GM12878 (cell line): Measurements from ENCODE around the gene RRM2. TPM values are rescaled to one million over a fixed set of nuclear protein-coding genes. Genes with fewer than 3 reads are reported as not detected.
A peak's percentile ranks its signal among the peaks of the same experiment; 100 is the strongest.

ENCODE experiments used
- ATAC-seq: fragments of 200-7000 bp; cut with Tn5 transposase; 3 replicates; pipeline ENCODE4 v1.9.1; 2020; ENCODE audit warnings: mild to moderate bottlenecking, moderate library complexity
- BruUV-seq: library from RNA; stranded (reverse); fragments of 400-500 nt; replicated peaks from 2 replicates; lab custom pipeline; 2021; lab: Mats Ljungman, UMichigan
- CTCF ChIA-PET: fragments of 300-600 bp; sonication (Branson Sonifier 250); formaldehyde crosslinking; extraction: SDS; loops from one replicate; lab custom pipeline; 2021; ENCODE audit warnings: inconsistent platforms; lab: Yijun Ruan, JAX
- POLR2A ChIA-PET: fragments of 350-600 bp; formaldehyde crosslinking; extraction: SDS; loops from one replicate; lab custom pipeline; 2021; ENCODE audit warnings: inconsistent platforms; lab: Charles Lee
- RAD21 ChIA-PET: fragments of 300-600 bp; sonication (Branson Sonifier 250); formaldehyde crosslinking; loops from one replicate; lab custom pipeline; 2023; ENCODE audit warnings: antibody characterized with exemption; ENCODE audit not compliant: unreplicated experiment; lab: Charles Lee
- SMC1A ChIA-PET: fragments of 300-600 bp; sonication (Branson Sonifier 250); formaldehyde crosslinking; loops from one replicate; lab custom pipeline; 2023; ENCODE audit not compliant: unreplicated experiment, uncharacterized antibody; lab: Charles Lee
- DNase-seq: peaks from one replicate; pipeline ENCODE4 v3.0.0-alpha.2; 2011; ENCODE audit warnings: low read depth, low spot score
- FAIRE-seq: peaks from 3 replicates; lab custom pipeline; 2011; peaks lifted over from hg19 to GRCh38; lab: Jason Lieb, UNC
- H2AFZ ChIP-seq: 2 replicates; pipeline ENCODE4 v1.6.0; 2011; ENCODE audit warnings: low read depth, low read length, control low read depth; ENCODE audit not compliant: control insufficient read depth
- H3K27ac ChIP-seq: 2 replicates; pipeline ENCODE4 v1.5.1; 2011; ENCODE audit warnings: control low read depth; ENCODE audit not compliant: control insufficient read depth, insufficient read depth
- H3K27me3 ChIP-seq, 2 experiments: replicated peaks in 1 of 2; 2 replicates each; pipeline versions ENCODE4 v1.6.0 to v1.6.1; 2011; ENCODE audit warnings: low read length in 1 of 2; ENCODE audit not compliant: control insufficient read depth in 2 of 2, insufficient read depth in 2 of 2
- H3K36me3 ChIP-seq, 2 experiments: 2 replicates each; pipeline ENCODE4 v1.5.1; 2011; ENCODE audit warnings: low read length in 1 of 2; ENCODE audit not compliant: control insufficient read depth in 2 of 2, insufficient read depth in 2 of 2
- H3K4me1 ChIP-seq: 2 replicates; pipeline ENCODE4 v1.6.1; 2011; ENCODE audit warnings: mild to moderate bottlenecking, low read length, moderate library complexity, mixed read lengths; ENCODE audit not compliant: control insufficient read depth, insufficient read depth
- H3K4me2 ChIP-seq: 2 replicates; pipeline ENCODE4 v1.6.0; 2011; ENCODE audit warnings: control low read depth; ENCODE audit not compliant: control insufficient read depth, insufficient read depth
- H3K4me3 ChIP-seq: fragments of 200-600 bp; sonication (generic); 2 replicates; pipeline ENCODE4 v1.5.1; 2016
- H3K79me2 ChIP-seq: 2 replicates; pipeline ENCODE4 v1.6.0; 2011; ENCODE audit warnings: low read length; ENCODE audit not compliant: control insufficient read depth, insufficient read depth
- H3K9ac ChIP-seq: 2 replicates; pipeline ENCODE4 v1.8.0; 2011; ENCODE audit warnings: low read length, control low read depth, mixed read lengths; ENCODE audit not compliant: control insufficient read depth, insufficient read depth
- H3K9me3 ChIP-seq: replicated peaks from 3 replicates; pipeline ENCODE4 v1.5.1; 2011; ENCODE audit warnings: mild to moderate bottlenecking, low read length; ENCODE audit not compliant: control insufficient read depth, insufficient read depth
- H4K20me1 ChIP-seq: 2 replicates; pipeline ENCODE4 v1.6.0; 2011; ENCODE audit not compliant: control insufficient read depth, insufficient read depth
- CTCF ChIP-seq, 3 experiments: IDR thresholded peaks in 2 of 3; conservative IDR thresholded peaks in 1 of 3; 2 replicates each; pipeline ENCODE4 v1.5.1; 2011; ENCODE audit warnings: low read depth in 3 of 3, low read length in 3 of 3, mild to moderate bottlenecking in 3 of 3, control low read depth in 2 of 3, moderate library complexity in 2 of 3, inconsistent platforms in 1 of 3, mixed read lengths in 1 of 3; ENCODE audit not compliant: control insufficient read depth in 2 of 3, insufficient read depth in 1 of 3; ENCODE audit errors: extremely low read depth in 1 of 3
- HDGF ChIP-seq: fragments of 450-650 bp; IDR thresholded peaks from 2 replicates; pipeline ENCODE4 v1.6.1; 2016; ENCODE audit warnings: antibody characterized with exemption
- PAX5 ChIP-seq: IDR thresholded peaks from 2 replicates; pipeline ENCODE4 v1.6.1; 2011; ENCODE audit warnings: low read depth, low read length, borderline replicate concordance
- RAD21 ChIP-seq: IDR thresholded peaks from 2 replicates; pipeline ENCODE4 v1.6.1; 2011; ENCODE audit warnings: mild to moderate bottlenecking, low read depth, low read length, moderate library complexity; ENCODE audit not compliant: insufficient read depth
- SKIL ChIP-seq: fragments of 450-650 bp; IDR thresholded peaks from 2 replicates; pipeline ENCODE4 v1.6.1; 2017; ENCODE audit warnings: mild to moderate bottlenecking, low read depth, inconsistent platforms; ENCODE audit not compliant: poor library complexity, severe bottlenecking
- SMC3 ChIP-seq: IDR thresholded peaks from 2 replicates; pipeline ENCODE4 v1.6.1; 2011; ENCODE audit warnings: low read length, improper control_type of control experiment, borderline replicate concordance
- WGBS: methylation state at CpG from one replicate; pipeline ENCODE4 v1.1.6; 2016; ENCODE audit warnings: low lambda C conversion rate; ENCODE audit not compliant: insufficient replicate concordance, insufficient coverage; ENCODE audit errors: missing lambda C conversion rate; 5-methylcytosine and 5-hydroxymethylcytosine counted together
- in situ Hi-C: fragments of 300-500 bp; cut with MboI; formaldehyde crosslinking; loops from 9 replicates; pipeline ENCODE4 v1.14.3; 2018; ENCODE audit warnings: mixed read lengths
- intact Hi-C: fragments of 100-400 bp; cut with micrococcal nuclease; formaldehyde crosslinking; loops from one replicate; pipeline ENCODE4 v1.14.2; 2022; ENCODE audit not compliant: unreplicated experiment
- polyA plus RNA-seq, 11 experiments: library from polyadenylated mRNA; depleted of rRNA in 4 of 11; unstranded in 6 of 11; stranded (reverse) in 5 of 11; fragments of >200 nt; fragmentation: Nextera tagmentation in 4 of 11; fragmentation: Illumina TruSeq in 1 of 11; extraction: Ambion mirVana in 4 of 11; extraction: Trizol in 1 of 11; gene quantifications; 1 replicate in 1 of 11; 2 replicates in 10 of 11; pipeline versions ENCODE4 v1.2.1 to v1.2.3, GENCODE V29; 2011 to 2016; ENCODE audit warnings: inconsistent platforms in 2 of 11, missing spikeins in 2 of 11, low read depth in 1 of 11
- total RNA-seq, 4 experiments: library from RNA; depleted of rRNA in 3 of 4; stranded (reverse); fragments of >200 nt in 3 of 4; fragmentation: Illumina TruSeq in 1 of 4; extraction: Trizol in 1 of 4; gene quantifications; 2 replicates each; pipeline versions ENCODE4 v1.2.1 to v1.2.3, GENCODE V29; 2013 to 2021
- TF ChIP-seq, protein P1 (sequence below): IDR thresholded peaks from 2 replicates; pipeline ENCODE4 v1.6.1; 2011; ENCODE audit warnings: borderline replicate concordance, low read depth, mild to moderate bottlenecking, moderate library complexity, mixed read lengths, low read length; ENCODE audit not compliant: insufficient read depth; ENCODE audit errors: extremely low read length

The RRM2 gene
- total and polyA plus RNA-seq, 10 of the 15 experiments (the other 5 are each of a cell fraction or from before 2014, with no cell fraction given): 54.4 to 771 (median 159) TPM

- Histone ChIP-seq H2AFZ (no peak overlapping the region), H3K4me2 (no peak overlapping the region), H3K79me2 (no peaks in the 10 kb centered on the region), H3K36me3 (peaks cover 0 to 30% of the 10 kb centered on the region in 2 experiments; a peak in 3 of 4 replicates), H3K27me3 (no peaks in the 10 kb centered on the region), H3K4me1 (no peaks in the 10 kb centered on the region), H3K4me3 (no peak overlapping the region), H3K27ac (no peak overlapping the region), H4K20me1 (no peaks in the 10 kb centered on the region), H3K9ac (no peak overlapping the region), H3K9me3 (no peaks in the 10 kb centered on the region)
- DNase-seq (no peak), FAIRE-seq (no peak), ATAC-seq (peak; percentile 88)
- CTCF ChIA-PET: interaction anchor here (0.5 to 6.8 kb wide), 12 partner anchors 9 to 543 kb away, joined by 3 to 63 read pairs (median 4); no protein-coding TSS in a partner anchor
- in situ Hi-C loops (no loop called here), intact Hi-C loops (loop anchor here (1.0 kb wide), 2 partner anchors 267 to 293 kb away; no protein-coding TSS in a partner anchor)
- 83% methylated on average over 30 of the region's 32 CpGs for WGBS
- RAD21 ChIA-PET: interaction anchor here (0.9 to 4.2 kb wide), 5 partner anchors 18 to 293 kb away, joined by 3 to 26 read pairs (median 12); no protein-coding TSS in a partner anchor
- peak; percentile 38 to 61 (median 49); a peak in 5 of 6 replicates for TF ChIP-seq CTCF (IDR thresholded peaks at IDR 0.05 in 2 of 3, conservative IDR thresholded peaks at IDR 0.05 in 1 of 3; ENCODE audit: control insufficient read depth in 2 of 3, extremely low read depth in 1 of 3, insufficient read depth in 1 of 3, low read depth in 3 of 3, low read length in 3 of 3)
- peak; percentile 40 for TF ChIP-seq RAD21
- peak; percentile 44; the same call in 1 of the 2 replicates for TF ChIP-seq SMC3
- TF ChIP-seq HDGF: no peak
- TF ChIP-seq, protein P1, sequence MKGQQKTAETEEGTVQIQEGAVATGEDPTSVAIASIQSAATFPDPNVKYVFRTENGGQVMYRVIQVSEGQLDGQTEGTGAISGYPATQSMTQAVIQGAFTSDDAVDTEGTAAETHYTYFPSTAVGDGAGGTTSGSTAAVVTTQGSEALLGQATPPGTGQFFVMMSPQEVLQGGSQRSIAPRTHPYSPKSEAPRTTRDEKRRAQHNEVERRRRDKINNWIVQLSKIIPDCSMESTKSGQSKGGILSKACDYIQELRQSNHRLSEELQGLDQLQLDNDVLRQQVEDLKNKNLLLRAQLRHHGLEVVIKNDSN: no peak
- no peak for TF ChIP-seq SKIL
- no peak for TF ChIP-seq PAX5
- BruUV-seq: no TSS peak
- POLR2A ChIA-PET: no interaction called here
- SMC1A ChIA-PET: interaction anchor here (0.5 to 4.9 kb wide), 5 partner anchors 10 to 573 kb away, joined by 3 to 47 read pairs (median 3); no protein-coding TSS in a partner anchor
Measured at GRCh38 chr2:10141736-10142639, 19.4 kb downstream of the RRM2 start.
